Heart right ventricle (tissue), 16 donors: Measurements from ENCODE around the gene GUSB. TPM values are rescaled to one million over a fixed set of nuclear protein-coding genes. Genes with fewer than 3 reads are reported as not detected.
"Not testable (repeated sequence)": the region's sequence is repeated elsewhere in the genome, so short reads cannot be mapped to it uniquely, and the experiment has no call there.

Experiments used
- ATAC-seq, 8 donors: fragments of 200-7000 bp; cut with Tn5 transposase; one replicate each; pipeline ENCODE4 v1.9.1; 2020; ENCODE audit warnings: mild to moderate bottlenecking in 8 of 8, moderate library complexity in 8 of 8, moderate number of reproducible peaks in 1 of 8
- DNase-seq, 2 donors: peaks; one replicate each; pipeline ENCODE4 v3.0.0-alpha.2; 2020
- H3K27ac ChIP-seq, 10 donors: fragments of 200-600 bp; sonication (generic) in 2 of 10; one replicate each; pipeline versions ENCODE4 v1.5.0 to v1.8.0; 2020 to 2022; ENCODE audit warnings: mild to moderate bottlenecking in 3 of 10
- H3K27me3 ChIP-seq, 7 donors: fragments of 200-600 bp; one replicate each; pipeline ENCODE4 v1.8.0; 2021 to 2022; ENCODE audit warnings: mild to moderate bottlenecking in 2 of 7
- H3K36me3 ChIP-seq, 9 donors: fragments of 200-600 bp; sonication (generic) in 1 of 9; one replicate each; pipeline versions ENCODE4 v1.5.0 to v1.8.0; 2020 to 2022; ENCODE audit warnings: mild to moderate bottlenecking in 2 of 9
- H3K4me1 ChIP-seq, 9 donors: fragments of 200-600 bp; sonication (generic) in 1 of 9; one replicate each; pipeline versions ENCODE4 v1.5.0 to v1.8.0; 2020 to 2022; ENCODE audit warnings: mild to moderate bottlenecking in 4 of 9
- H3K4me3 ChIP-seq, 10 donors: fragments of 200-600 bp; sonication (generic) in 2 of 10; one replicate each; pipeline versions ENCODE4 v1.5.0 to v1.8.0; 2020 to 2022; ENCODE audit warnings: mild to moderate bottlenecking in 7 of 10, moderate library complexity in 2 of 10
- H3K9me3 ChIP-seq, 11 donors: fragments of 200-600 bp in 10 of 11; sonication (generic) in 2 of 11; one replicate each; pipeline versions ENCODE4 v1.5.0 to v1.8.0; 2013 to 2022; ENCODE audit warnings: mild to moderate bottlenecking in 2 of 11, control low read depth in 1 of 11, moderate library complexity in 1 of 11
- WGBS, 2 donors: extraction: QIAGEN DNeasy Blood & Tissue Kit; methylation state at CpG; one replicate each; pipeline ENCODE4 v1.1.7; 2013; ENCODE audit warnings: inconsistent platforms in 1 of 2; 5-methylcytosine and 5-hydroxymethylcytosine counted together
- intact Hi-C, 10 donors: fragments of 100-400 bp; cut with DNase I; formaldehyde crosslinking; loops; one replicate each; pipeline versions ENCODE4 v1.11.1 to v1.14.2; 2022
- polyA plus RNA-seq, 2 donors: library from polyadenylated mRNA; stranded (reverse); fragments of 200-250 nt; gene quantifications; one replicate each; pipeline ENCODE4 v1.2.3, GENCODE V29; 2013
- total RNA-seq, 10 donors: library from RNA; stranded (reverse); fragmentation: NEBNext Ultra II Directional in 3 of 10; extraction: Animal tissue kit (Norgen Biotek cat#: 25700) in 3 of 10; gene quantifications; one replicate each; pipeline versions ENCODE4 v1.2.1 to v1.2.4, GENCODE V29; 2021 to 2023
- TF ChIP-seq, protein P1 (sequence below), 9 donors: fragments of 200-600 bp; sonication (generic) in 2 of 9; IDR thresholded peaks; one replicate each; pipeline versions ENCODE4 v1.5.0 to v1.8.0; 2021 to 2022; ENCODE audit warnings: antibody characterized with exemption in 9 of 9, mild to moderate bottlenecking in 5 of 9, moderate library complexity in 1 of 9
- donor health status: Arrhythmogenic right ventricular cardiomyopathy.
- donor health status: ischemic (EF 13 %, LVEDD 7.1; RV severe dilation, severe dysfunction).
- donor health status: healthy with polysubstance abuse.
- donor health status: DM: no; HTN: yes; CAD: no.
- donor health status: DM: no; HTN: no; CAD: no.
- donor health status: ischemic (EF 25% LVEDD 6.9; RV normal size, moderate dysfunction).
- donor health status: ischemic (EF 25% LVEDD 5.7; RV mildly dilated, moderate dysfunction).
- donor health status: healthy.
- donor health status: DM: yes; HTN: yes; CAD: no.
- donor health status: Ischemic cardiomyopathy.
- donor health status: ischemic (EF 35%, LVEDD 5.7; RV mildly dilated, moderate dysfunction).
- donor health status: nonischemic (EF 11% LVEDD 7.7; RV severe dilation, severe dysfunction).
- donor health status: DM: yes; HTN: yes; CAD: no.
- donor health status: PGD.
- donor health status: ischemic (EF 29% LVEDD 5.4; RV normal size, mild dysfunction).
- donor health status: nonischemic (EF 23%, LVEDD 6.1; RV moderate dilation, normal function).

GUSB gene
- total and polyA plus RNA-seq, 12 donors: 10.8 to 30.6 (median 16.9) TPM

- H3K4me3 ChIP-seq: no peak overlapping the region
- H3K27ac ChIP-seq: no peak overlapping the region
- H3K4me1 ChIP-seq: peaks cover 0 to 6% (median 0%) of the 10 kb centered on the region in 9 donors
- intact Hi-C loops: loop anchor here in 4 of 10 donors (10.0 kb wide), 2 partner anchors 85 to 115 kb away; partner anchors contain the start of genes VKORC1L1 (in 3 of the 4) and ASL (in 1 of the 4)
- H3K27me3 ChIP-seq: no peaks in the 10 kb centered on the region
- TF ChIP-seq, protein P1, sequence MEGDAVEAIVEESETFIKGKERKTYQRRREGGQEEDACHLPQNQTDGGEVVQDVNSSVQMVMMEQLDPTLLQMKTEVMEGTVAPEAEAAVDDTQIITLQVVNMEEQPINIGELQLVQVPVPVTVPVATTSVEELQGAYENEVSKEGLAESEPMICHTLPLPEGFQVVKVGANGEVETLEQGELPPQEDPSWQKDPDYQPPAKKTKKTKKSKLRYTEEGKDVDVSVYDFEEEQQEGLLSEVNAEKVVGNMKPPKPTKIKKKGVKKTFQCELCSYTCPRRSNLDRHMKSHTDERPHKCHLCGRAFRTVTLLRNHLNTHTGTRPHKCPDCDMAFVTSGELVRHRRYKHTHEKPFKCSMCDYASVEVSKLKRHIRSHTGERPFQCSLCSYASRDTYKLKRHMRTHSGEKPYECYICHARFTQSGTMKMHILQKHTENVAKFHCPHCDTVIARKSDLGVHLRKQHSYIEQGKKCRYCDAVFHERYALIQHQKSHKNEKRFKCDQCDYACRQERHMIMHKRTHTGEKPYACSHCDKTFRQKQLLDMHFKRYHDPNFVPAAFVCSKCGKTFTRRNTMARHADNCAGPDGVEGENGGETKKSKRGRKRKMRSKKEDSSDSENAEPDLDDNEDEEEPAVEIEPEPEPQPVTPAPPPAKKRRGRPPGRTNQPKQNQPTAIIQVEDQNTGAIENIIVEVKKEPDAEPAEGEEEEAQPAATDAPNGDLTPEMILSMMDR (IDR thresholded peaks at IDR 0.05): no peak
- no peak for ATAC-seq
- H3K36me3 ChIP-seq: no peaks in the 10 kb centered on the region
- H3K9me3 ChIP-seq: no peaks in the 10 kb centered on the region
- WGBS, 2 donors: 60 to 69% methylated on average over 3 of the region's 3 CpGs
- DNase-seq: no peak
Observed at GRCh38 chr7:65989694-65990080, 7.7 kb upstream of the GUSB start.

- not testable (repeated sequence) for DNase-seq, H3K27me3 ChIP-seq, H3K27ac ChIP-seq, ATAC-seq, H3K36me3 ChIP-seq, H3K4me3 ChIP-seq, H3K9me3 ChIP-seq, H3K4me1 ChIP-seq
- intact Hi-C loops: loop anchor here in 4 of 10 donors (10.0 kb wide), 2 partner anchors 86 to 114 kb away; partner anchors contain the start of genes VKORC1L1 (in 3 of the 4) and ASL (in 1 of the 4)
- 94 to 100% methylated on average over 1 of the region's 1 CpG for WGBS, 2 donors
Observed at GRCh38 chr7:65988503-65988902, 6.5 kb upstream of the GUSB start.

GRCh38 chr7:65988084-65988483 is 6.1 kb upstream of the GUSB start:
- TF ChIP-seq, protein P1 (IDR thresholded peaks at IDR 0.05): no peak
- intact Hi-C loops: loop anchor here in 4 of 10 donors (10.0 kb wide), 2 partner anchors 87 to 113 kb away; partner anchors contain the start of genes VKORC1L1 (in 3 of the 4) and ASL (in 1 of the 4)
- 84 to 89% methylated on average over 4 of the region's 4 CpGs for WGBS, 2 donors

DNA sequence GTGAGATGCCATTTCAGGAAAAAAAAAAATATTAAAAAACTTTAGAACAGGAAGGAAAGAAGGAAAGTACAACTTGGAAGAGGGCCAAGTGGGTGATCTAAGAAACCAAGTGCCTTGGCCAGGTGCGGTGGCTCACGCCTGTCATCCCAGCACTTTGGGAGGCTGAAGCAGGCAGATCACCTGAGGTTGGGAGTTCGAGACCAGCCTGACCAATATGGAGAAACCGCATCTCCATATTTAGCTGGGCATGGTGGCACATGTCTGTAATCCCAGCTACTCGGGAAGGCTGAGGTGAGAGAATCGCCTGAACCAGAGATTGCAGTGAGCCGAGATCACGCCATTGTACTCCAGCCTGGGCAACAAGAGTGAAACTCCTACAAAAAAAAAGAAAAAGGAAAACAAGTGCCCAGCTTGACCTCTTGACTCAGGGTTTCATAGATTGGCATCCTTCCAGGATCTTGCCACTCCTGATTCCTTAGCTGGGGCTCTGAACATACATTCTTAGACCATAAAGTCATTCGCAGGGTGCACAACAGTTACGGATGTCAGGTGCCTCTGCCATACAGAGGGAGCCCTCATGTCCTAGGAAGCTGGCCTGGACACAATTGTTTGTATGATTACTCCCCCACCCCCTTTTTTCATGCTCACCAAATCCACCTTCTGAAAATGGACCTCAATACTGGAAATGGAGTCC is 2.1 kb upstream of the GUSB start:
- Histone ChIP-seq H3K4me1 (peaks cover 0 to 28% (median 21%) of the 10 kb centered on the region in 9 donors), H3K4me3 (no peak overlapping the region), H3K27ac (no peak overlapping the region), H3K9me3 (no peaks in the 10 kb centered on the region), H3K36me3 (peaks cover 0 to 15% (median 0%) of the 10 kb centered on the region in 9 donors), H3K27me3 (no peaks in the 10 kb centered on the region)
- intact Hi-C loops: loop anchor here in 4 of 10 donors (10.0 kb wide), 2 partner anchors 91 to 109 kb away; partner anchors contain the start of genes VKORC1L1 (in 3 of the 4) and ASL (in 1 of the 4)
- DNase-seq (no peak), ATAC-seq (no peak)
- TF ChIP-seq, protein P1 (IDR thresholded peaks at IDR 0.05): no peak
- WGBS, 2 donors: 93 to 95% methylated on average over 10 of the region's 10 CpGs

More at GRCh38 chr7:65988084-65988483, 6.1 kb upstream of the GUSB start:
- DNase-seq: no peak
- H3K27ac ChIP-seq: no peak overlapping the region
- H3K4me3 ChIP-seq: no peak overlapping the region
- H3K36me3 ChIP-seq: no peaks in the 10 kb centered on the region
- no peaks in the 10 kb centered on the region for H3K27me3 ChIP-seq
- no peaks in the 10 kb centered on the region for H3K9me3 ChIP-seq
- no peak for ATAC-seq
- peaks cover 0 to 6% (median 0%) of the 10 kb centered on the region in 9 donors for H3K4me1 ChIP-seq
